HG02759 (cell line): ENCODE measurements around the gene CCDC197.
A peak's percentile ranks its signal among the peaks of the same experiment; 100 is the strongest.

Experiments
- ATAC-seq: cut with Tn5 transposase; IDR thresholded peaks from one replicate; pipeline ENCODE4 v1.9.1; 2021; ENCODE audit warnings: mild to moderate bottlenecking, moderate library complexity; ENCODE audit not compliant: unreplicated experiment

Gene CCDC197

GRCh38 chr14:93998871-93999403 lies 1.8 kb downstream of the CCDC197 start:
- ATAC-seq, result no peak

- ATAC-seq, result no peak
Observed at GRCh38 chr14:93999573-93999972, 2.5 kb downstream of the CCDC197 start.

- ATAC-seq, result no peak
Observed at GRCh38 chr14:94000267-94000666, 3.2 kb downstream of the CCDC197 start.

- no peak for ATAC-seq
Observed at GRCh38 chr14:94001016-94001415, 3.9 kb downstream of the CCDC197 start.

- ATAC-seq, result peak; percentile 67
Observed at GRCh38 chr14:94001501-94002396, 4.6 kb downstream of the CCDC197 start.

- ATAC-seq, result no peak
Observed at GRCh38 chr14:94003397-94003796, 6.3 kb downstream of the CCDC197 start.

- ATAC-seq, result no peak
Observed at GRCh38 chr14:94004015-94004414, 6.9 kb downstream of the CCDC197 start.

GRCh38 chr14:94005324-94006073 lies 8.4 kb downstream of the CCDC197 start:
- ATAC-seq, result no peak

- no peak for ATAC-seq
Observed at GRCh38 chr14:94008234-94008633, 11.1 kb downstream of the CCDC197 start.

GRCh38 chr14:94009767-94010166 lies 12.7 kb downstream of the CCDC197 start:
- peak; percentile 58 for ATAC-seq

- no peak for ATAC-seq
Observed at GRCh38 chr14:94010625-94011024, 13.5 kb downstream of the CCDC197 start.

GRCh38 chr14:94011795-94012194 lies 14.7 kb downstream of the CCDC197 start:
- ATAC-seq, result no peak

GRCh38 chr14:94014382-94014781 lies 17.3 kb downstream of the CCDC197 start:
- no peak for ATAC-seq

GRCh38 chr14:94015223-94015622 lies 18.1 kb downstream of the CCDC197 start:
- ATAC-seq, result no peak

GRCh38 chr14:94016446-94016976 lies 19.4 kb downstream of the CCDC197 start:
- no peak for ATAC-seq

GRCh38 chr14:94018308-94018707 lies 21.2 kb downstream of the CCDC197 start:
- ATAC-seq, result no peak

GRCh38 chr14:94019329-94019728 lies 22.2 kb downstream of the CCDC197 start:
- ATAC-seq, result no peak

GRCh38 chr14:94020267-94020666 lies 23.2 kb downstream of the CCDC197 start:
- ATAC-seq, result no peak

- ATAC-seq, result no peak
Observed at GRCh38 chr14:94021001-94021400, 23.9 kb downstream of the CCDC197 start.

- ATAC-seq, result no peak
Observed at GRCh38 chr14:94021416-94022157, 24.5 kb downstream of the CCDC197 start.
